PC-3 (cell line): Measurements from ENCODE around the gene ATP2B2. TPM values are rescaled to one million over a fixed set of nuclear protein-coding genes. Genes with fewer than 3 reads are reported as not detected.

Experiments used
- ATAC-seq: fragments of 200-7000 bp; cut with Tn5 transposase; 2 replicates; pipeline ENCODE4 v1.9.1; 2020; ENCODE audit warnings: mild to moderate bottlenecking, moderate library complexity
- BruUV-seq: library from RNA; stranded (reverse); fragments of 400-500 nt; replicated peaks from 2 replicates; lab custom pipeline; 2021; lab: Mats Ljungman, UMichigan
- CTCF ChIA-PET: fragments of 300-600 bp; sonication (Branson Sonifier 250); formaldehyde crosslinking; loops from one replicate; lab custom pipeline; 2022; ENCODE audit warnings: antibody characterized with exemption; lab: Charles Lee
- POLR2A ChIA-PET: fragments of 300-600 bp; sonication (Branson Sonifier 250); formaldehyde crosslinking; loops from one replicate; lab custom pipeline; 2022; ENCODE audit warnings: antibody characterized with exemption; ENCODE audit not compliant: unreplicated experiment; lab: Charles Lee
- DNase-seq: peaks from one replicate; pipeline ENCODE4 v3.0.0-alpha.2; 2015
- H2AFZ ChIP-seq: fragments of 300-600 bp; sonication (generic); 2 replicates; pipeline ENCODE4 v1.6.0; 2016; ENCODE audit warnings: antibody characterized with exemption, low read length
- H3F3A ChIP-seq: fragments of 300-600 bp; sonication (generic); one replicate; pipeline ENCODE4 v1.6.0; 2017; ENCODE audit warnings: antibody characterized with exemption, low read length, control low read depth, mild to moderate bottlenecking; ENCODE audit not compliant: unreplicated experiment
- H3K27ac ChIP-seq: fragments of 300-600 bp; sonication (generic); 2 replicates; pipeline ENCODE4 v1.5.1; 2016; ENCODE audit warnings: mild to moderate bottlenecking, low read length
- H3K27me3 ChIP-seq: fragments of 300-600 bp; sonication (generic); 2 replicates; pipeline ENCODE4 v1.6.1; 2016; ENCODE audit warnings: low read length, mixed read lengths
- H3K36me3 ChIP-seq: fragments of 300-600 bp; sonication (generic); 2 replicates; pipeline ENCODE4 v1.6.1; 2016; ENCODE audit warnings: low read depth, mixed run types, low read length, mixed read lengths
- H3K4me1 ChIP-seq: fragments of 300-600 bp; sonication (generic); 2 replicates; pipeline ENCODE4 v1.5.1; 2016; ENCODE audit warnings: low read length; ENCODE audit not compliant: insufficient read depth
- H3K4me2 ChIP-seq: fragments of 300-600 bp; sonication (generic); 2 replicates; pipeline ENCODE4 v1.6.0; 2016; ENCODE audit warnings: low read length
- H3K4me3 ChIP-seq: fragments of 300-600 bp; sonication (generic); 2 replicates; pipeline ENCODE4 v1.5.1; 2016; ENCODE audit warnings: mild to moderate bottlenecking, low read length, mixed read lengths
- H3K79me2 ChIP-seq: fragments of 300-600 bp; sonication (generic); 2 replicates; pipeline ENCODE4 v1.6.1; 2017; ENCODE audit warnings: low read length, mixed read lengths
- H3K9ac ChIP-seq: fragments of 300-600 bp; sonication (generic); 2 replicates; pipeline ENCODE4 v1.6.0; 2016; ENCODE audit warnings: mild to moderate bottlenecking, low read length
- H3K9me2 ChIP-seq: fragments of 300-600 bp; sonication (generic); replicated peaks from 2 replicates; pipeline ENCODE4 v1.6.1; 2016; ENCODE audit warnings: mixed run types, low read length, mixed read lengths
- H3K9me3 ChIP-seq: fragments of 300-600 bp; sonication (generic); 2 replicates; pipeline ENCODE4 v1.6.1; 2016; ENCODE audit warnings: low read length, mixed read lengths
- H4K20me1 ChIP-seq: fragments of 300-600 bp; sonication (generic); 2 replicates; pipeline ENCODE4 v1.6.1; 2016; ENCODE audit warnings: low read length, mixed read lengths
- CTCF ChIP-seq: fragments of 300-600 bp; sonication (generic); conservative IDR thresholded peaks from 2 replicates; pipeline ENCODE4 v1.5.1; 2017; ENCODE audit warnings: antibody characterized with exemption, low read depth, mild to moderate bottlenecking, low read length
- EZH2 ChIP-seq: fragments of 300-600 bp; sonication (generic); IDR thresholded peaks from one replicate; pipeline ENCODE4 v1.6.1; 2017; ENCODE audit warnings: antibody characterized with exemption, mild to moderate bottlenecking, low read length; ENCODE audit not compliant: unreplicated experiment
- EZH2phosphoT487 ChIP-seq: fragments of 300-600 bp; sonication (generic); IDR thresholded peaks from 2 replicates; pipeline ENCODE4 v1.6.1; 2018; ENCODE audit warnings: mild to moderate bottlenecking, antibody characterized with exemption, low read length, borderline replicate concordance
- intact Hi-C: fragments of 100-400 bp; cut with micrococcal nuclease; formaldehyde crosslinking; loops from 2 replicates; pipeline ENCODE4 v1.9.0; 2023
- total RNA-seq: library from RNA; depleted of rRNA; stranded (reverse); fragments of >200 nt; gene quantifications from 2 replicates; pipeline ENCODE4 v1.2.3, GENCODE V29; 2014

ATP2B2 gene
- total RNA-seq, 1 experiment from 2014 or later: not detected

GRCh38 chr3:10334042-10334441, 171.3 kb downstream of the ATP2B2 start:
- Histone ChIP-seq H3K4me2 (no peak overlapping the region), H3K4me3 (no peak overlapping the region), H4K20me1 (no peaks in the 10 kb centered on the region), H3K4me1 (no peaks in the 10 kb centered on the region), H3K9me2 (no peaks in the 10 kb centered on the region), H3K9ac (no peak overlapping the region), H3F3A (no peaks in the 10 kb centered on the region), H3K36me3 (no peaks in the 10 kb centered on the region), H3K79me2 (no peaks in the 10 kb centered on the region), H3K27me3 (peaks cover 27% of the 10 kb centered on the region), H3K9me3 (no peaks in the 10 kb centered on the region), H2AFZ (no peak overlapping the region), H3K27ac (no peak overlapping the region)
- ATAC-seq: no peak
- intact Hi-C loops: no loop called here
- DNase-seq: no peak
- ChIA-PET POLR2A (no interaction called here), CTCF (no interaction called here)
- TF ChIP-seq EZH2 (no peak), CTCF (no peak), EZH2phosphoT487 (no peak)
- BruUV-seq: no TSS peak

- no peaks in the 10 kb centered on the region for H3K9me3 ChIP-seq
- intact Hi-C loops: no loop called here
- H4K20me1 ChIP-seq: no peaks in the 10 kb centered on the region
- ChIA-PET POLR2A (no interaction called here), CTCF (no interaction called here)
- H3K9me2 ChIP-seq: no peaks in the 10 kb centered on the region
- no peak overlapping the region for H3K4me2 ChIP-seq
- H3K27me3 ChIP-seq: peaks cover 35% of the 10 kb centered on the region
- no peak for DNase-seq
- H3K4me3 ChIP-seq: no peak overlapping the region
- ATAC-seq: no peak
- no TSS peak for BruUV-seq
- H3K9ac ChIP-seq: no peak overlapping the region
- H2AFZ ChIP-seq: no peak overlapping the region
- TF ChIP-seq EZH2phosphoT487 (no peak), EZH2 (no peak), CTCF (no peak)
- no peaks in the 10 kb centered on the region for H3K4me1 ChIP-seq
- H3K27ac ChIP-seq: no peak overlapping the region
- no peaks in the 10 kb centered on the region for H3K36me3 ChIP-seq
- no peaks in the 10 kb centered on the region for H3F3A ChIP-seq
- no peaks in the 10 kb centered on the region for H3K79me2 ChIP-seq
Measured at GRCh38 chr3:10333349-10333650, 172.1 kb downstream of the ATP2B2 start.

- POLR2A ChIA-PET: no interaction called here
Measured at GRCh38 chr3:10332481-10333348, 172.7 kb downstream of the ATP2B2 start.

More at GRCh38 chr3:10332481-10333348, 172.7 kb downstream of the ATP2B2 start:
- H3K4me3 ChIP-seq: no peak overlapping the region
- no peaks in the 10 kb centered on the region for H3K36me3 ChIP-seq
- no peaks in the 10 kb centered on the region for H3K9me3 ChIP-seq
- no peak overlapping the region for H3K27ac ChIP-seq
- ATAC-seq (no peak), DNase-seq (no peak)
- no peaks in the 10 kb centered on the region for H3K4me1 ChIP-seq
- H4K20me1 ChIP-seq: no peaks in the 10 kb centered on the region
- H3K27me3 ChIP-seq: peaks cover 40% of the 10 kb centered on the region
- TF ChIP-seq EZH2: no peak
- TF ChIP-seq CTCF: no peak
- TF ChIP-seq EZH2phosphoT487: no peak
- intact Hi-C loops: no loop called here
- no peak overlapping the region for H3K9ac ChIP-seq
- CTCF ChIA-PET: no interaction called here
- H3K79me2 ChIP-seq: no peaks in the 10 kb centered on the region
- no peak overlapping the region for H3K4me2 ChIP-seq
- no peaks in the 10 kb centered on the region for H3K9me2 ChIP-seq
- no TSS peak for BruUV-seq
- H3F3A ChIP-seq: no peaks in the 10 kb centered on the region
- no peak overlapping the region for H2AFZ ChIP-seq
